IMR-90 (cell line): ENCODE results near the gene EPS8.

Experiments
- CTCF ChIP-seq: conservative IDR thresholded peaks from 2 replicates; pipeline ENCODE4 v1.5.1; 2012; ENCODE audit warnings: mild to moderate bottlenecking, low read depth, low read length, improper control_type of control experiment
- MAZ ChIP-seq: IDR thresholded peaks from 2 replicates; pipeline ENCODE4 v1.6.1; 2012; ENCODE audit warnings: low read depth, mild to moderate bottlenecking, low read length, improper control_type of control experiment, moderate library complexity, borderline replicate concordance

GRCh38 chr12:15603474-15604085 is 185.6 kb downstream of the EPS8 start:
- TF ChIP-seq MAZ, result no peak
- no peak for TF ChIP-seq CTCF
